Stimulated activated CD4-positive, alpha-beta T cell treated with anti-CD3 and anti-CD28 coated beads, Interleukin-12 subunit alpha, Interleukin-12 subunit beta, amount 100 ng/mL, for 48 hours (primary cell): ENCODE data around the gene SNTN.
"Not testable (repeated sequence)": the region's sequence is repeated elsewhere in the genome, so short reads cannot be mapped to it uniquely, and the experiment has no call there.

ENCODE experiments used
- DNase-seq, 3 donors: peaks; one replicate each; pipeline ENCODE4 v3.0.0-alpha.2; 2020; ENCODE audit warnings: low read depth in 2 of 3, low spot score in 1 of 3

The SNTN gene

DNA sequence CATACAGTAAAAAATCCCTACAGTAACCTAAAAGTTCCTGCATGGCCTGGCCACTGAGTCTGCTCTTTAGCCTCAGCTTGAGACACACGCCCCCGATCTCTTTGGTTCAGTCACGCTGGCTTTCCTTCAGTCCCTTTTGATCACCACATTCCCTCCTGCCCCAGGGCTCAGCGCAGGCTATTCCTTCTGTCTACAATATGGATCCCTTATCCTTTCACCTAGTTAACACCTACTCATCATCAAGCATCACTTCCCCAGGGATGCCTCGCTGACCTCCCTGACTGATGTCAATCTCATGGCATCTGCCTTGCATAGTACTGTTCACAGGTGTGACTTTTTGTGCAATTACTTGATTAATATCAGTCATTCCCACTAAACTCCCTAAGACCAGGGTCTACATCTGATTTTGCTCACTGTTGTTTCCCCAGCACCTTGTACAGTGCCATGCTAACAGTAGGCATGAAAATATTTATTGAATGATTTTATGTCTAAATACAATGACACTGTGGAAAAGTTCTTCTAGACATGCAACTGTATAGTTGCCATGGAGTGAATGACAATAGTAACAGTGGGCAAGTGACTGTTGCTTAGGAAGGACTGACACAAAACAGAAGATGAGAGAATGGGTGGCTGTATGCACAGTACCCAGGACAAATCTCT, at the start of gene SNTN:
Gene SNTN, plus strand, starts transcription at position 610 of the 660 bp plus-strand sequence. Its CDS starts 13 bp downstream, at position 623.
- no peak for DNase-seq

DNA sequence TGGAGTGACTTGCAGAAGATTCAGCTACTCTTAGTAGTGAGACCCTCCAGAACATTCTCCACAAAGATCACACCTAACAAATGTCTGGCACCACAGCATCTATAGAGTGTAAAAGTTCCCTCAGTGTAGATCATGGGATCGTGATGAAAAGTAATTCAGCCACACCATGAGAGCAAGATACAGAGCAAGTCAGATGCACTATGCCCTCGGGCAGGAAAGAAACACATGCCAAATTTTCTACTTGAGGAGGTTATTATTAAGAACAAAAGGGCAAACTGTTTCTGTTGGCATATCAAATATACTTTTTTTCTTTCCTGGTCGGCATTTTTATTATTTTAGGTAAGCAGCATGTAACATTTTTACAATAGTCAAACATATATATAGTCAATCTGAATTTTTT, 44.8 kb upstream of the SNTN start:
- DNase-seq: no peak

- no peak for DNase-seq
These were observed 43.1 kb upstream of the SNTN start for GRCh38 chr3:63609408-63609807.

- no peak for DNase-seq
These were observed 42.6 kb upstream of the SNTN start for GRCh38 chr3:63609834-63610233.

DNA sequence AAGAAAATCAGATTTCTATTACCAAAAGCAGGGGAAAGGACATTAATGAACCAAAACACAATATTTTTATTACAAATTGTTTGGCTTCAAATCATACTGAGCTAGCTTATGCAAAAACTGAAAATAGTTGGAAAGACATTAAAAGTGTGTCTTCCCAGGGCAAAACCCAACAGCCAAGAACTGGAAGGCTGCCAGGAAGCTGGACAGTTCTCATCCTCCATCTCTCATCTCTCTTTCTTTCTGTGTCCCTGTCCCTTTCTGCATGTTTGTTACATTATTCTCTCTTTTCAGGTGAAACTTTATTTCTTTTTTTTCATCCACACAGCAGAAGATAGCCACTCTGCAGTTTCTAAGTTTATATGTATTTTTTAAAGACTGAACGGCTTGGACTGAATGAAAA, 41.1 kb upstream of the SNTN start:
- no peak for DNase-seq

- no peak for DNase-seq
These were observed 38.9 kb upstream of the SNTN start for GRCh38 chr3:63613561-63613960.

- no peak for DNase-seq
These were observed 35.1 kb upstream of the SNTN start for GRCh38 chr3:63617391-63617790.

DNA sequence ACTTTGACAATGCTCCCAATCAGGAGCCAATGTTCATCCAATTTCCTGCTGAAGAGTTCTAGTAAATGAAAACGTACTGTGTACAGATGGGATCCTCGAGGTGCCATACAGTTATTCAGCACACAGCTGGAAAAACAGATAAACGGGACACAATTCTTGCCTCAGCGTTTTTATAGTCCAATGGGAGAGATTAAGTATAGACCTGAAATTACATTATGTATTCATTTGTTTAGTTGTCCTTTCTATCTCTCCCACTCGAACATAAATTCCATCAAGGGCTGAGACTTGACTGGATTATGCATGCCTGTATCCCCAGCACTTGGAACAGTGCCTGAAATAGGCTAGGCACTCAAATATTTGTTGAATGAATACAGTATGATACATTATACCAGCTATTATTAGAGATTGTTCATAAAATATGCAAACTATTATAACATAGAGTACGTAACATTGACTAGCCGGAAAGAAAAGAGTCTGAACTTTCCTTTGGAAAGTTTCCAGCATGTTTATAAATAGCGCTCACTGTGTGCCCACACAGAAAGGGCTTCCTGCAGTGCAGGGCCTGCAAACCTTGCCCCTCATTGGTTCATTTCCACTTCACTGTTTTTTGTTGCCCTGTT, 27.4 kb upstream of the SNTN start:
- DNase-seq: no peak

DNA sequence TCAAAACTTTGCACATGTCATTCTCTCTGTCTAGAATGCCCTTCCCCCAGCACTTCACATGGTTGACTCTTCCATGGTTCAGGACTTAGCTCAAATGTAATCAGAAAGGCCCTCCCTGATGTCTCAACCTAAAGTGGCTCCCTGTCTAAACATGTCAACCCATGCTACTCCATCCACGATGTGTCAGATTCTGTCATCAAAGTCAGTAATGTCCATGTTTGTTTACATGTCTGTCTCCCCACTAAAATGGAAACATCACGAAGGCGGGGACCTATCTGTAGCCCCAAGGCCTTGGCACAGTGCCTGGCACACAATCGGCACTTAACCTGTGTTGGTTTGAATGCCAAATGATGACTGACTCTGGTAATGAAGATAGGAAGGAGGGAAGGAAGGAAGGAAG, 20.8 kb upstream of the SNTN start:
- no peak for DNase-seq

DNA sequence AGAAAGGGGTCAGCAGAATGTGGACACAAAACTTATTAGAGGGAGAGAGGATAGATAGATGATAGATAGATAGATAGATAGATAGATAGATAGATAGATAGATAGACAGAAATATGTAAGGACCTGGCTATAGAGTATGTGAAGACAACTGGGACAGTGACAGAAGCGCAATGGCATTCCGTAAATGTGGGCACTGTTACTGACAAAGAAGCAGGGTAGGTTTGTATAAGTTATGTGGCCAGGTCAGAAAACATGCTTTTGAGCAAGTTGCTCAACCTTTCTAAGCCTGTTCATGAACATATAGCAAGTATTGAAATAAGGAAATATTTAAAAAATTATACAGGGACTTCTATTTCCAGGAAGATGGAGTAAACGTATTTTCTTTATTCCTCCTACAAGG, 17.3 kb upstream of the SNTN start:
- DNase-seq: no peak

DNA sequence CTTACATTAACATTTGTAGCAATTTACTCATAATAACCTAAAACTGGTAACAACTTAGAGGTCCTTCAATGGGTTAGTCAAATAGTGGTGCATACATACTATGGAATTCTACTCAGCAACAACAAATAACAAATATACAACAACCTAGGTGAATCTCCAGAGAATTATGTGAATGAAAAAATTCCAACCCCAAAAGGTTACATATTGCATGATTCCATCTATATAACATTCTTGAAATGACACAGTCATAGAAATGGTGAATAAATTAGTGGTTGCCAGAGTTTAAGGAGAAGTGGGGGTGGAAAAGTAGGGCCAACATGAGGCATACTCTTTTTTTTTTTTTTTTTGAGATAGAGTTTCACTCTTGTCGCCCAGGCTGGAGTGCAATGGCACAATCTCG, 12.7 kb upstream of the SNTN start:
- no peak for DNase-seq

- no peak for DNase-seq
These were observed 10.0 kb upstream of the SNTN start for GRCh38 chr3:63642488-63642887.

GRCh38 chr3:63644212-63644797, 8.2 kb upstream of the SNTN start:
- DNase-seq: no peak

DNA sequence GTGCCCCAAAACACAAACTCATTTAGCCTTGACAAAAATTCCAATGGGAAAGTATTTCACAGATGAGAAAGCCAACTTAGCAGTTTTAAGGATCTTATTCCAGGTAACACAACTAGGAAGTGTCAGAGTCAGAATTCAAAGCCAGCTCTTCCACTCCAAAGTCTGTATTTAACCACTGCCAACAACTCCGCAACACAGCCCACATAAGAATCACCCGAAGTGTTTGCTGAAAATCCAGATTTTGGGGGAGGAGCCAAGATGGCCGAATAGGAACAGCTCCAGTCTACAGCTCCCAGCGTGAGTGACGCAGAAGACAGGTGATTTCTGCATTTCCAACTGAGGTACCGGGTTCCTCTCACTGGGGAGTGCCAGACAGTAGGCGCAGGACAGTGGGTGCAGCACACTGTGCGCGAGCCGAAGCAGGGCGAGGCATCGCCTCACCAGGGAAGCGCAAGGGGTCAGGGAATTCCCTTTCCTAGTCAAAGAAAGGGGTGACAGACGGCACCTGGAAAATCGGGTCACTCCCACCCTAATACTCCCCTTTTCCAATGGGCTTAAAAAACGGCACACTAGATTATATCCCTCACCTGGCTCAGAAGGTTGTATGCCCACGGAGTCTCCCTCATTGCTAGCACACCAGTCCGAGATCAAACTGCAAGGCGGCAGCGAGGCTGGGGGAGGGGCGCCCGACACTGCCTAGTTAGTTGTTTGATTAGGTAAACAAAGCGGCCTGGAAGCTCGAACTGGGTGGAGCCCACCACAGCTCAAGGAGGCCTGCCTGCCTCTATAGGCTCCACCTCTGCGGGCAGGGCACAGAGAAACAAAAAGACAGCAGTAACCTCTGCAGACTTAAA, 7.3 kb upstream of the SNTN start:
- DNase-seq: not testable (repeated sequence)

DNA sequence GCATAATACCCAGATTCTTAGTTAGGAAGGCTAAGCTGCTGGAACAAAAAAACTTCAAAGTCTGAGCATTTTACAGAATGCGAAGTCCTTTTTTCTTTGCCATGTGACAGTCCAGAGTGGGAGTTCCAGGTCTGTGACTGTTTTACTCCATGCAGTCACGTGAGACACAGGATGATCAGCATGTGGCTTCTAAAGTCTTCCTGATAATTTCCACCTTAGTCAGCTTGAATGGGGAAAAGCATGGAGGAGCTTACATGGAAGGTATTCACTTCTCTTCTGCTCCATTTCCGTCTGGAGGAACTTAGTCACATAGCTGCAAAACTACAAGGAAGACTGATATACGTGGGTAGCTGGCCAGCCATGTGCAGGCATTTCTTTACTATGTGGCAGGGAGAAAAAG, 1.7 kb downstream of the SNTN start:
- DNase-seq: no peak

DNA sequence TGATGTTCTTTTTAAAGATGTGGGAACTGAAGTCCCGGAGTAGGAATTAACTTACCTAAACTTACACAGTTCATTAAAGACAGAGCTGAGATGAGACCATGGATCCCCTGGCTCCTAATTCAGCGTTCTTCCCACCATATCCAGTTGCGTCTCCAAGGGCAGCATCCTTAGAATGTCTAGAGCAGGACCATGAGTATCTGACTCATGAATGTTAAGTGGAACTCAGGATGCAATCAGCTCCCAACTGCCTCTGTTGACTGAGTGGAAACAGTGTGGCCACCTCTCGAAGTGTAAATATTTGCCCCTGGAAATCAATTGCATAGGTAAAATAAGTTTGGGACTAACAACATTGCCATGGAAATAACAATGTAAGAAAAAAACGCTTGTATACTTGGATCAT, 2.5 kb downstream of the SNTN start:
- DNase-seq: no peak

DNA sequence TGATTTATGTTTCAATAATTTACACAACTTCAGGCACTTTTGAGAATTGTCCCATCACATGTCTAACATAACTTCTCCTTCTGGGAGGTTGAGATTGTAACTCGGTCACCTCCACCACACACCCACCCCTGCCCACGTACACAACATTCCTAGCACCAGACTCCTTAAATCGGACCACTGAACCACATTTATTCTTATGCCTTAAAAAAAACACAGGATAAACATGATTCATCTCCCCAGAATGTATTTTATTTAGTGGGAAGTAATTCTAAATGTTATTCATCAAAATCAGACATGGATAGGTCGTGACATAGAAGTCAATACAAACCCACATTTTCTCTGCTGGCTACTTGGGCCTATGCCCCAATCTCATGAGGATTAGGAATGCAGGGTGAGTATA, 3.0 kb downstream of the SNTN start:
- DNase-seq: no peak

DNA sequence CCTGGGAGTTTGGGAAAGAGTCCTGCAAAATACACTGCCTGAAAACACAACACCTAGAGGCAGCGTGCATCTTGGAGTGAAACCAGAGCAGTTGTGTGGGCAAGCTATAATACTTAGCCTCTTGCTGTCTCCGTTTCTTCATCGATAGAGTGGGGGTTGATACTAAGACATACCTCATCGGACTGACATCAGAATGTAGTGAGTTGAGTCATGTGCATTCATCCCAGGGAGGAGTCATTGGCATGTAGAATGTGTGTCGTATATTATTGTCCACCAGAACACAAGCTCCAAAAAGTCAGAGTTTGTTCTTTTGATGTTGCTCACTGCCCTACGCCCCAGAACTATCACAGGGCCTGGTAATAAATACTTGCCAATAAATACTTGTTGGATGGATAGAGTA, 4.3 kb downstream of the SNTN start:
- no peak for DNase-seq

GRCh38 chr3:63661242-63661641, 8.8 kb downstream of the SNTN start:
- DNase-seq: no peak

DNA sequence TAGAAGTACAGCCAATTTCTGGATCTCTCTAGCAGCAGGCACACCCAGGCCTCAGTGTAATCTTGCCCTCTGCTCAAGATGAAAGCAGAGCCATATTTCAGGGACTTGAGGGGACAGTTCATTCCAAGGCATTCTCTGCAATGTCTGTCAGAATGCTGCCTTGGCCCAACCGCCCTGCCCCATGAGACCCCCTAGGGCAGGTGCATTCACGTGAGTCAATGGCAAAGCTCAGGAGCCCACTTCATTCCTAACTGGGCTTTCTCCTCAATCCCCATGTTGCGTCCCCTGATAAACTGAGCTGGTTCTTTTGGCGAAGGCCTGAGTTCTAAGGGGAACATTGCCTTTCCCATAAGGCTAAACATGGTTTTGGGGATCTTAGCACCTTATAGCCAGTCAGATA, 9.5 kb downstream of the SNTN start:
- no peak for DNase-seq

GRCh38 chr3:63662500-63662899, 10.0 kb downstream of the SNTN start:
- DNase-seq: no peak

- no peak for DNase-seq
These were observed 18.1 kb downstream of the SNTN start for GRCh38 chr3:63670544-63670943.
